Mucosa of descending colon (tissue), 3 donors: ENCODE results near the gene RNFT2. TPM values are rescaled to one million over a fixed set of nuclear protein-coding genes. Genes with fewer than 3 reads are reported as not detected.

Experiments used
- ATAC-seq: fragments of 200-7000 bp; cut with Tn5 transposase; one replicate; pipeline ENCODE4 v1.9.1; 2020; ENCODE audit warnings: mild to moderate bottlenecking, moderate library complexity
- DNase-seq, 3 donors: peaks; one replicate each; pipeline ENCODE4 v3.0.0-alpha.2; 2020
- H3K36me3 ChIP-seq: fragments of 200-600 bp; one replicate; pipeline ENCODE4 v1.8.0; 2021; ENCODE audit warnings: low read depth, mild to moderate bottlenecking
- H3K4me1 ChIP-seq: fragments of 200-600 bp; one replicate; pipeline ENCODE4 v1.8.0; 2021; ENCODE audit warnings: low read depth, mild to moderate bottlenecking
- H3K4me3 ChIP-seq: fragments of 200-600 bp; one replicate; pipeline ENCODE4 v1.8.0; 2021; ENCODE audit warnings: mild to moderate bottlenecking
- H3K9me3 ChIP-seq: fragments of 200-600 bp; one replicate; pipeline ENCODE4 v1.8.0; 2021; ENCODE audit warnings: mild to moderate bottlenecking
- CTCF ChIP-seq: fragments of 200-600 bp; IDR thresholded peaks from one replicate; pipeline ENCODE4 v1.8.0; 2022; ENCODE audit warnings: antibody characterized with exemption, mild to moderate bottlenecking
- intact Hi-C, 2 donors: fragments of 100-400 bp; cut with DNase I in 1 of 2; cut with micrococcal nuclease in 1 of 2; formaldehyde crosslinking; loops; one replicate each; pipeline versions ENCODE4 v1.11.0 to v1.11.1; 2022; cut with DNase I, micrococcal nuclease
- total RNA-seq, 3 donors: library from RNA; stranded (reverse); fragmentation: NEBNext Ultra II Directional in 2 of 3; extraction: Animal tissue kit (Norgen Biotek cat#: 25700) in 2 of 3; gene quantifications; one replicate each; pipeline versions ENCODE4 v1.2.1 to v1.2.4, GENCODE V29; 2021 to 2023
- donor health status: DM: no; HTN: no; CAD: no; lungs with moderate emphysema.
- donor health status: DM: no; HTN: no; CAD: no.
- donor health status: DM: no; HTN: yes; CAD: no.

Gene RNFT2
- total RNA-seq, 3 donors from 2014 or later = 2.0 to 3.7 (median 2.1) TPM

GRCh38 chr12:116833474-116833873 lies 95.4 kb downstream of the RNFT2 start:
- DNase-seq = no peak
- no peaks in the 10 kb centered on the region for H3K36me3 ChIP-seq
- peaks cover 4% of the 10 kb centered on the region for H3K4me1 ChIP-seq
- intact Hi-C loops = no loop called here
- ATAC-seq = no peak
- H3K9me3 ChIP-seq = no peaks in the 10 kb centered on the region
- H3K4me3 ChIP-seq = no peak overlapping the region
- TF ChIP-seq CTCF = no peak

GRCh38 chr12:116835484-116835883 lies 97.4 kb downstream of the RNFT2 start:
- H3K4me3 ChIP-seq = no peak overlapping the region
- no peaks in the 10 kb centered on the region for H3K9me3 ChIP-seq
- intact Hi-C loops = no loop called here
- ATAC-seq (no peak), DNase-seq (no peak)
- TF ChIP-seq CTCF = no peak
- no peaks in the 10 kb centered on the region for H3K36me3 ChIP-seq
- peaks cover 4% of the 10 kb centered on the region for H3K4me1 ChIP-seq

GRCh38 chr12:116837097-116837496 lies 99.0 kb downstream of the RNFT2 start:
- DNase-seq (no peak), ATAC-seq (no peak)
- no peaks in the 10 kb centered on the region for H3K9me3 ChIP-seq
- no peak for TF ChIP-seq CTCF
- intact Hi-C loops = no loop called here
- H3K36me3 ChIP-seq = no peaks in the 10 kb centered on the region
- H3K4me1 ChIP-seq = peaks cover 4% of the 10 kb centered on the region
- no peak overlapping the region for H3K4me3 ChIP-seq

GRCh38 chr12:116838365-116838764 lies 100.2 kb downstream of the RNFT2 start:
- H3K4me3 ChIP-seq = no peak overlapping the region
- no peak for TF ChIP-seq CTCF
- intact Hi-C loops = no loop called here
- no peaks in the 10 kb centered on the region for H3K4me1 ChIP-seq
- H3K9me3 ChIP-seq = no peaks in the 10 kb centered on the region
- no peaks in the 10 kb centered on the region for H3K36me3 ChIP-seq
- ATAC-seq = no peak
- no peak for DNase-seq

GRCh38 chr12:116839287-116839830 lies 101.2 kb downstream of the RNFT2 start:
- no peak for DNase-seq
- no peak for ATAC-seq
- Histone ChIP-seq H3K9me3 (no peaks in the 10 kb centered on the region), H3K36me3 (no peaks in the 10 kb centered on the region), H3K4me3 (no peak overlapping the region), H3K4me1 (no peaks in the 10 kb centered on the region)
- intact Hi-C loops = no loop called here
- no peak for TF ChIP-seq CTCF

GRCh38 chr12:116843085-116843484 lies 105.0 kb downstream of the RNFT2 start:
- DNase-seq (no peak), ATAC-seq (no peak)
- TF ChIP-seq CTCF = no peak
- no peak overlapping the region for H3K4me3 ChIP-seq
- H3K4me1 ChIP-seq = no peaks in the 10 kb centered on the region
- H3K36me3 ChIP-seq = no peaks in the 10 kb centered on the region
- intact Hi-C loops = no loop called here
- no peaks in the 10 kb centered on the region for H3K9me3 ChIP-seq
